ENCODE results near the gene HPS1.

The HPS1 gene

DNA sequence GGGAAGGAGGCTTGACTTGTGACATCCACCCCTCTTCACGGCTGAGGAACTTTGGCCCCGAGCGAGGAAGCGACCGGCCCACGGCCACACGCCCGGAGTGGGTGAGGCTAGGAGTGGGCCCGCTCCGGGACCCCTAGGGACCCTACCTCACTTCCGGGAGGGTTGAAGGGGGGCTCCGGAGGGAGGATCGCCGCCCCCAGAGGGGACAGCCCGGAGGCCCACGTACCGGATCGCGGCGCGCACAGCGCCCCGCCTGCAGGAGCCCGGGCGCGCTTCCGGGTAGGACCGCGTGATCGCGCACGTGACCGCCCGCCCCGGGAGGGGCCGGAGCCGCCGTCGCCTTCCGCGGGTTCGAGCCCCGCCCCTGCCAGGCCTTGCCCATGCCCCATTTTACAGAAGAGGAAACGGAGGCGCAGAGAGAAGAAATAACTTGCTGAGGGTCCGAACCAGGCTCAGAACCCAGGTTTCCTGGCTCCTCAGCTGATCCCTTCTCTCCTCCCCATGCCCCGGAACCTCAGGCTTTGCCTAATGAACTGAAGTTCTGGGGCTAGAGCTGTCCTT lies at the start of gene HPS1:
Gene HPS1 (minus strand): TSS at position 275 of the 561 bp plus-strand sequence. CDS start 3,695 bp downstream, outside the sequence.
- DNase-seq (ENCODE audit: low read depth) = peak; percentile 56

DNA sequence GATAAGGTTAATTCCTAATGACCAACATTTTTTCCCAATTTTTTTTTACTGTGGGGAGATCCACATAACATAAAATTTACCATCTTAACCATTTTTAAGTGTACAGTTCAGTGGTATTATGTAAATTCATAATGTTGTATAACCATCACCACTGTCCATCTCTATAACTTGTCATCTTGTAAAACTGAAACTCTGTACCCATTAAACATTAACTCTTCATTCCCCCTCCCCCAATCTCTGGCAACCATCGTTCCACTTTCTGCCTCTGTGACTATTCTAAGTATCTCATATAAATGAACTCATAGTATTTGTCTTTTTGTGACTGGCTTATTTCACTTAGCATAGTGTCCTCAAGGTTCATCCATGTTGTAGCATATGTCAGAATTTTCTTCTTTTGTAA lies 46.0 kb upstream of the HPS1 start:
- DNase-seq (ENCODE audit: low read depth) = no peak

DNA sequence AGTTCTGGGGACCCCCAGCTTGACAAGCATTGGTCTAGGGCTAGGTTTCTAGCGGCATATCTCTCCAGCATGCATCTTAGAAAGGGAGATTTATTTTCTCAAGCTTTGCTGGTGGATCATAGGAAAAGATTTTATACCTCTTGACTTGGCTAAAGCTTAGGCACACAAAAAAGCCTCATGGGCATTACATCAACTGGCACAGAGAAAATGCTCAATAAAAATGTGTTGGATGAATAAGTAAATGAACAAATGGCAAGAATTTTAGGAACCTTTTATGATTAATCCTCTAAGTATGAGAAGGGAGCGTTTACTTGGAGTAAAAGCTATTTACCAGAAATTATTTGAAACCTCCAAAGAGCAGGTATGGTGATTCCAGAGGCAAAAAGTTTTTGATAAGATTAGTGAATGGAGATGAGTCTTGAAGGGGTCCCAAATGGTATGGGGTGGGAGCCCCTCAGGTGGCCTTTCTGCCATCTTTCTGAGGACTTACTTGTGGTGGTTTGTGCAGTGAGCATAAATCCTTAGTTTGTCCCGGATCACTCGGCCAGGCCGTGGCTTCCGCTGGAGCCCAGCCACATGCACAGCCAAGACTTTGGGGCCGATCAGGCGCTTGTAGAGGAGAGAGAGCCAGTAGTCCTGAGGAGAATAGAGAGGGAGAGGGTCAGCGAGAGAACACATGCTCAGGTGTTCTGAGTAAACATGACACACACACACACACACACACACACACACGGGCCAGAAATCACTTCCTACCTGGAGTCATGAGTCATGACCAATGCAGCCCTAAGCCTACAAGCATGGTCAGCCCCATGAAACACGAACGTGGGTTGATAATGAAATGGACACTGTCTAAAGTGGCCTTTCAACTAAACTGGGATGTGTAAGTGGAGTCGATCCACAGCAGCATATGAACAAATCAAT lies 43.1 kb upstream of the HPS1 start:
- no peak for DNase-seq (ENCODE audit: low read depth)

DNA sequence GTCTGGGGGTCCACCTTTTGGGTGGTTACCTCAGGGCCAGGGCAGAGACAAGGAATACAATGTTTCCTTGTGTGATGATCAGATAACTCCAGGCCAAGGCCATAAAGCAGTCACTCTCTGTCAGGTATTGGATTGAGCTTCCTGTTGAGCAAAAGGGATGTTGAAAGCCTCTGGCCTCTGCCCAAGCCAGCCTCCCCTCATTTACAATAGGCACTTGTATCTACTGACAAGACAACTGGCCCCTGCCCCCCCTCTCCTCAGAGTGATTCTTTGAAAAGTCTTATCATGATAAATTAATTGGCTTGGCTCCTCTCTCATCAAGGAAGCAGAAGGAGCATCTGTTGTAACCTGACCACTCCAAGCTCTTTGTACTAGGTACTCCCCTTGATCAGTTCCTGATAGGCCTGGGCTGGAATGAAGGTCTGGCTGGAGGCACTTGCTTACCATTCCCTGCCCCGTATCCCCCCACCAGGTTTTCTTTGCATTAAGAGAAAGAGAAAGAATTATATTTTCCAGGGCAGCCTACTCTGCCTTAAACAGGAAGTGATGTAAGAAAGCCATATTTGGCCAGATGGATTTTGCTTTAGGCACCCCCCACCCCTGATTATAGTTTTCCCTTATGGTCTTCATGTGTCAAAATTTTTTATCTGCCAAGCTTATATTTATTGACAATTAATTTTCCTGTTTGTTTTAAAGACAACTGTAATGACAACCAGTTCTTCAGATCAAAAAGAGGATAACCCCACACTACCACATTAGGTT lies 42.1 kb upstream of the HPS1 start:
- DNase-seq (ENCODE audit: low read depth) = no peak

DNA sequence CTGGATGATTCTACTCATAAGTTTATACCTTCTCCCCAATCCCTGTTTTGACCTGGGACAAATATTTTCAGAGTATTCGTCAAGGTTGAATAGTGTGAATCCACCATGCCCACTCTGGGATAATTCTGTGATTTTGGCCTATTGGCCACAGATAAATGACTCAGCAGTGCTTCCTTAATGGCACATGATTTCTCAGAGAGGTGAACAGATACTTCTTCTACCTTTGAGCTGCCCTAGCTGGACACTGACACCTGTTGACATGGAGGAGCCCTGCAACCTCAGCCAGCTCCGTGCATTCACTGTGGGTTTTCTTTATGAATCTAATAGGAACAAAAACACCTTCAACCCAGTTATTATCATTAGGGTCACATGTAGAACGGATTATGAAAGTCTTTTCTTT lies 40.9 kb upstream of the HPS1 start:
- no peak for DNase-seq (ENCODE audit: low read depth)

DNA sequence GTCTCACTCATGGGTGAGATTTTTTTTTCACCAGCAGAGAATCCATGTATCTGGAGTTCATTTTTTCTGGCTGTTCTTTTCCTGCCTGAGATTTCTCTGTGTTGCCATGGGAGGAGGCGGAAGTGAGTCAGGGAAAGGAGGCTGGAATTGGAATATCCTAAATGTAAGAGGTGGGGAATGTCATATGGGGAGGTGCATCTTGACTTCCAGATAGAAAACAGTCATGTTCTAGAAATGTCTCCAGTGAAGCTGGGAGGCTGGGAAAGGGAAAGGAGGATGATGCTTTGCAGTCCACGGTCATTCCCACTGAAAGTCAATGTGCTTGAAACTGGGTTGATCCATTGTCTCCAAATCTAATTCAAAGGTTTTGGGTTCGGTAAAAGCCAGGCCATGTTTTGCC lies 39.7 kb upstream of the HPS1 start:
- DNase-seq (ENCODE audit: low read depth) = no peak

DNA sequence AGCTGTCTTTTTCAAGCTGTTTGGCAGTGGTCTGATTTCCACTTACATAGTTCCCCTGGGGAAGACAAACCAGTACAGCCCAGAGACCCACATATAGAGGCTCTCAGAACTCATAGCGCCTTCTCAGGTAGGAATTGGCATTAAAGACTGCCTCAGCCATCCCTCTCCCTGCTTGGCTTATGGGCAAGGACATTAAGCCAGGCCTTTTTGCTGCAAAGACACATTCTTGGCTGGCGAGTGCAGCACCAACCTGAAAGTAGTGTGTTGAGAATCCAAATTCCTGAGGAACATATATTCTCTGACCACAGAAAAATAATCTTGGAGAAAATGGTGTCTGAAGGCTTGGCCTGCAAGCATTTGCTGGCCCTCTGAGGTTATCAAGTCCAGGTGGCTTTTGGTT lies 39.2 kb upstream of the HPS1 start:
- DNase-seq (ENCODE audit: low read depth) = no peak

DNA sequence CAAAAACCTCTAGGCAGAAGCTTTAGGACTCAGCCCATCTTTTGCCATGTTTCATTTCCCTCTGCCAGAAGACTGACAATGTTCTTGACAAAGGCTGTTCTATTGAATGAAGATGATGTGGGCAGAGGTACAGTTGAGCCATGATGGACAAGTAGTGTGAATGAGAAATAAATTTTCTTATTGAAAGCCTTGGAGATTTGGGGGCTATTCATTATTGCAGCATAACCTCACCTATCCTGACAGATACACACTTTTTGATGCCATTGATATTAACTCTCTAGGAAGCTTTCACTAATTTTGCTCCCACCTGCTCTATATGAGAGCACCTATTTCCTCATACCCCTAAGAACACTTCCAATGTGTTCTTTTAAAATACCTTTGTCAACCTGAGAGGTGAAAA lies 36.9 kb upstream of the HPS1 start:
- no peak for DNase-seq (ENCODE audit: low read depth)

DNA sequence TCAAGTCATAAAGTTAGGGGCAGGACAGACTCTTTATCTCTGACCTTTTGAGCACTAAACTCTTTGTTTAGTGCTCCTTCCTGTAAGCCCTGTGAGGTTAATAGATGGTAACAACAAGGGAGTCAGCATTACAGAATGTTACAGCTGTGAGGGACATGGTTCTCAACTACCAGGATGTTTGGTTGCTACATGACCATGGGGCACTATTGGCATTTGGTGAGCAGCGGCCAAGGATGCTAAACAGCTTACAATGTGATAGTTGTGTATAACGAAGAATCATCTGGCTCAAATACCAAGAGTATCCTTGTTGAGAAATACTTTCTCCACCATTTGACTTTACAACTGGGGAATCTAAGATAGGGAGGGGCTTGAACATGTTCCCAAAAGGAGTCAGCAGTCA lies 35.4 kb upstream of the HPS1 start:
- no peak for DNase-seq (ENCODE audit: low read depth)

DNA sequence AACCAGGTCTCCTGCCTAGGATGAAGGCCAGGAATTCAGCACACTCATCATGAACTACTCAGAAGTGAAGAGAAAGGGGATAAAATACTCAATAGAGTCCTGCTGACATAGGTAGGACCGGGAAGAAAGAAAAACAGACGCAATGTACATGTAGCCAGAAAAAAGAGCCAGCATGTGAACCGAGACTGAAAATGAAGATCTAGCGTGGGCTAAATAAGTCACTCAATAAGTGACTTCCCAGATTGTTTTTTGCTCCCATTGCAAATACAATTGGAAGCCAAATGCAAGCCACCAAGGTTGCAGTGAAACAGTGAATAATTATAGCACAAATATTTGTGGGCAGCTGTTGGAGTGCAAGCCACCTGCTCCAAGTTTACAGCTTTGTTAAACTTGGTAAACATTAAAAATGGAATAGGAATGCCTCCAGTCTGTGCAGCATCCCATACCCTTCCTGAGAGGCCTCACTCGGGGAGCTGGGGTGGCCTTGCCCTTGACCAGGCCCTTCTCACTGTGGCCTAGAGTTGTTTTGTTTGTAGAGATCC lies 34.7 kb upstream of the HPS1 start:
- DNase-seq (ENCODE audit: low read depth) = no peak

DNA sequence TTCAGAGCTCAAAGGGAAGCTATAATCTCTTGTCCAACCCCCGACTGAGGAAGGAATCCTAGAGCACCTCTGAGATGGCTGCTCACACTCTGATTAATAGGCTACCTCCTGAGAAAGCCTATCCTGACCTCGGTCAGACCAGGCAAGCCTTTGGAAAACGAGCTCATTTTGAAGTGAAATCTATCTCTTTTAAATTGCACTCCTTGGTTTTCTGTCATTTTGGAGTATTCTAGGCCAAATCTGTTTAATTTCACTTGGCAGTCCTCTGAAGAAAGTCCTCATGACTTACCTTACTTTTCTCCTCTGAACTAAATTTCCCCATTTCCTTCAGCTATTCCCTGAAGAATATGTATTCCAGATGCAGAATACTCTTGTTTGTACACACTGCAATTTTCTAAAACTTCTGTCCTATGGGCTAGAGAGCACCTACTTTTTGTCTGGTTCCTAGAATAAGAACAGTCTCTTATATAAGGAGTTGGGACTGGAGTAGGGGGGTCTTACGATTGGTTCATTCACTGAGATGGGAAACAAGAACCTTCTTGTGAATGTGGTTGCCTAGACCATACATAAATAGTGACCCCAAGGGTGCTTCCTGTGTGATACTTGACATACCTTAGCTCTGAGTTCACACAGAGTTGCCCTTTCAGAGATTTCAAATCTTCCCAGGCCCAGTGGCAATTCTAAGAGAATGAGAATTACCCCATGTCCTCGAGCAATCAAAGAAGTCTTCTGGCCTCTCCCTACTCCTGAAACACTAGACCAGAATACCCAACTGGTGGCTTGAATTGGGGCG lies 31.9 kb upstream of the HPS1 start:
- DNase-seq (ENCODE audit: low read depth) = no peak

DNA sequence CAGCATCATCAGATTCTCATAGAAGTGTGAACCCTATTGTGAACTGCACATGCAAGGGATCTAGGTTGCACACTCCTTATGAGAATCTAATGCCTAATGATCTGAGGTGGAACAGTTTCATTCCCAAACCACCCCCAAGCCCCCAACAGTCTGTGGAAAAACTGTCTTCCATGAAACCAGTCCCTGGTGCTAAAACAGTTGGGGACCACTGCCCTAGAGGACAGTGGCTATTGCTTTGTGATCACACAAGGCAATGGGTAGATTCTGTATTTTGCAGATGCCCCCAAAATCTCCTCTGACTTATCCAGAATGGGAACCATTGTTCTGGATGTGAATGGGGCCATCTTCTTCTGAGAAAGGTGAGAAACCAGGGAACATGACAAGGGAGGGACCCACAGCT lies 31.1 kb upstream of the HPS1 start:
- no peak for DNase-seq (ENCODE audit: low read depth)

DNA sequence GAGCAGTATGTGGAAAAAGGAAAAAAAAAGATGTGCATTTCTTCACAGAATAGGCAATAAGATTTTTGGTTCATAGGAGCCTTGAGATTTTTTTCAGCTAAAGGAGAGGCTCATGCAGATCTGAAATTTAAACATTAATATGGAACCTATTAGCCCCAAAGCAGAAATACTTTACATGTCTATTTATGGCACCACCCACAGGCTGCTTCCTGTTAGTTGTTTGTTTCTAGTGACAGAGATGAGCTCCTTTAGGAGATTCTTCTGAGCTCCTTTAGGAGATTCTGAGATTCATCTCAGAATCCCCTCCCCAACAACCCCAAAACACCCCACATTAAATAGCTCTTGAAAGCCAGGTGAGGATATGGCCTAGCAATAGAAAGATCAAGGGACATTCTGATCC lies 27.9 kb upstream of the HPS1 start:
- DNase-seq (ENCODE audit: low read depth) = no peak

DNA sequence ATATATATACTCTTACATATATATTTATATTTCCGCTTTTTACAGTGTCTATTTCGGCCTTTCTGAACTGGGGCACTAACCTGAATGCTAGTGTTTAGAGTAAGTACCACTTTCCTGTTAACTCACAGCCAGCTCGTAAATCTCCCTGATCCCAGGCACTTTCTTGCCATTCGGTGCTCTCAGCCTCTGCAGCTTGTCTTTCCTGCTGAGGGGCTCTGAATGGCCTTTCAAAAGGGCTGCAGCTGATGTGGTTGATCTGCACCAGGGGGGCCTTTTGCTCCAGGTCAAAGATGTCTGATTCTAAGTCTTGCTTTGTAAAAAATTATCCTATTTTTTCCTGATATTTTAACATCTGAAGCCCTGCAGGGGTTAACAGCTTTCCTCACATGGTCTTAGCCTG lies 25.5 kb upstream of the HPS1 start:
- DNase-seq (ENCODE audit: low read depth) = no peak

DNA sequence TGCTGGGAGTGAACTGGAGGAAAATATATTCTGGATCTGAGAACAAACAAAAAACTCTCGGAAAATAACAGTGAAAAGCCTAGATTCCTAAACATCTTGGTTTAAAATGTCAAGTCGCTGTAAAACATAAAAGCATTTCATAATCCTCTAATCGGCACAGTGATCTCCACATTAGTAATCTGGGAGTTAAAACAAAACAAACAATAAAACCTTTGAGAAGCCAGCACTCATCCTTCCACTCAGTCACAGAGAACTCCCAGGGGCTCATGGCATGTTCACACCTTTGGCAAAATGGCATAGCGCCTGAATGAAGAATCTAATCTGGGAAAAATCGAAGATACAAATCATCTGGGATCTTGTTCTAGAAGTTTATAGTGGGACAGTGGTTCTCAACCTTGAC lies 24.1 kb upstream of the HPS1 start:
- no peak for DNase-seq (ENCODE audit: low read depth)

DNA sequence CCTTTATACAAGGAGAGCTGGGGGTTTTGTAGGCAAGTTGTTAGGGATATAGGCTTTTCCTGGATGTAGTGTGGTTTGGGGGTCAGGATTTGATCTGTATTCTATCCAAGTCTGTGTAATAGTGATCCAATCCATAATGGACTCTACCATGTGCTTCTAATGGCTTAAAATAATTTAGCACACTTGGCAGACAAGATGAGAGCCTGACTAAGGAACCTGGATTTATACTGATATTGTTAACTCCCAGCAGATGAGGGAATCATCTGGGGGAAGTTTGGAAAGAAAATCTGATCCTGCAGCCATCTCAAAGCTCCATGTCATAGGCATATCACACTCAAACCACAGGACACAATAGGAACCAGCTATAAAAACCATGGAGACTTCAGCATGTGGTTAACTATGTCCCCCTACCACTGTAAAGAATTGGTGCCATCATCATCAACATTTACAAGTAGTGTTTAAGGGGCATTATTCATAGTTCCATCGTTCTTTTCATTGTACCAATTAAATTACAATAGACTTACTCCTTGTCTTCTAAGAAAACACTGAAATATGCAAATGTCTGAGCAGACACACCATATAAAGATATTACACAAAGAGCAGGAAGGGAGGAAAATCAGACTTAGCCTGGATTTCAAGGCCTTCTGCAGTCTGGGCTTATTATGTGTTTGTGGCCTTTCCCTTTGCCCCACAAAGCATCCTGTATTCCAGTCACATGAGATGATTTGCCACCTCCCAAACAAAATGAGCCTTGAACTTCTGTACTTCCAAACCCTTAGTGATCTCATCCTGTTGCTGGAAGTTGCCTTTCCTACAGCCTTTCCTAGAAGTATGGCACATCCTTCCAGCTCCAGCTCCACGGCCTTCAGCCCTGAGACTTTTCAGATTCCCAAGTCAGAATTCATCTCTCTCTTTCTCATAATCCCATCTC lies 22.5 kb upstream of the HPS1 start:
- no peak for DNase-seq (ENCODE audit: low read depth)

DNA sequence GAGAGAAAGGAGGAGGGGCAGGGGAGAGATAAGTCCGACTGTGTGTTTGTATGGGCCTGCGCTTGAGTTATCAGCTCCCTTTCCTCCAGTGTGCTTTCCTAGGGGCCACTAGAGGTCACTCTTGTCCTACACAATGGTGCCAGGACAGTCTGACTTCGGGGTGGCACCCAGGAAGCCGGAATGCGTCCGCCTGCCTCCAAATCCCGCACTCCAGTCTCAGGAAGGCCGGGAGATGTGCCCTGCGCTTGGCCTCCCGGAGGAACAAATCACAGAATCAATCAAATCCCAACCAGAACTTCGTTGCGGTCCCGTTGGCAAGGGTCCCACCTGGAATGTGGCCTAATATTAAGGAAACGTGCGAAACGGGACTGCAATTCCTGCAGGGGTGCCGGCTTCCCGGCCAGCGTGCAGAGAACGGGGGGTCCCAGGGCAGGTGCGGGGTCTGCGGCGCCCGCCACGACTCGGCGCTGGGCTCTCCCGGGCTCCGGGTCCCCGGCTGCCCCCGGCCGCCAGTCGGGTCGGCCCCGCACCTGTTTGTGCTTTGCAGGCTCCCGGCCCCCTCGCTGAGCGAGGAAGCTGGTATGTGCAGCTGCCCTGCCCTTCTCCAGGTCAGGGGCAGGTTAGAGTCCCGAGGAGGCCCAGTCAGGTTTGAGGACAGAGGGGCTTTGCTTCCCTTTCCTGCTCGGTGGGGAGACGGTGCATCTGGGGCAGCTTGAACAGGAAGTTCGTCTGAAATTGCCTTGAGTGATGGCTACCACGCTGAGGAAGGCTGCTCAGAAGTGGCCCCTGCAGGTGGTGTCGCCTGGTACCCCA lies 21.0 kb upstream of the HPS1 start:
- DNase-seq (ENCODE audit: low read depth) = peak; percentile 20

DNA sequence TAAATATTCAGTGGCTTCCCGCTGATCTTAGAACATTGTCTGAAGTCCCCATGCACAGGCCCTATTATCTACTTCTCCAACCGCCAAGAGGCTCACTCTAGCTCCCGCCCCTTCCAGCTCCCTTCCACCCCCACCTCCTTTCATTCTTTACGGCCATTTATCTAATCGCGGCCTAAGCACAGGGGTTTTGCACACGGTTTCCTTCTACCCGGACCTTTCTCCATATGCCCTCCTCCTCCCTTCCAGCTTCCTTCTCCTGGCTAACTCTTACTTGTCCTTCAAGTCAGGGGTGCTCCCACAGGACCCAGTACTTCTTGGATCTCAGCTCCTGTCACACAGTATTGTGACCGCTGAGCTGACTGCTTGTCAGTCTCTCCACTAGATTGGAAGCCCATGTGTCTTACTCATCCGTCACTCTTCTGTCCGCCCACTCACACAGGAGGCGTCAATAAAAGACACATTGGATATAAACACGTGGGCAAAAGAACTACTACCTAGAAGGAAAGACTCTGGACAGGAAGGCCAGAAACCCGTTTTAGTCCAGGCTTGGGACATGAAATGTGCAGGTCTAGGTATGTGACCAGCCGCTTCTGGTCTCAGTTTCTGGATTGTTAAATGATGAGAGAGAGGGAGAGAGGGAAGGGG lies 20.2 kb upstream of the HPS1 start:
- no peak for DNase-seq (ENCODE audit: low read depth)

DNA sequence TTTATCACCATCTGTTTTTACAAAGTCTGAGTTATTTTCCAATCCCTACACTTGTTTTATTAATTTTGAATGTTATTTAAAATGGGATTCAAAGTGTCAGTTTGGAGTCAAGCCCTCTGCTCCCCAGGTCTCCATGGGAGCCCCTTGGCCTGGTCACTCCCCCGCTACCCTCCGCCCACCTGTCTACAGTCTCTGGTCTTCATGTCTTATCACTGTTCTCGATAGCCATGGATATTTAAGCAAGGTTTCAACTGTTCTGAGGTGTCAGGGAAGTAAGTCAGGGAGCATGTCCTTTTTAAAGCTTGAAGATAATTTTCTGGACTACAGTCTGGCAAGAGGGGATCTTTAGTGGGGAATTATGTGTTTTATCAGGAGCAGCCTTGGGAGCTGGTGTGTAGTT lies 19.1 kb upstream of the HPS1 start:
- no peak for DNase-seq (ENCODE audit: low read depth)

Measured in stimulated activated CD8-positive, alpha-beta memory T cell treated with anti-CD3 and anti-CD28 coated beads, Interleukin-15, amount 100 ng/mL, for 1 hour (primary cell).